Pons (tissue), 1 donor: Measurements from ENCODE around the gene TTLL8.

Experiments used
- DNase-seq: peaks from one replicate; pipeline ENCODE4 v3.0.0-alpha.2; 2016; ENCODE audit warnings: low spot score

The TTLL8 gene

GRCh38 chr22:50061824-50062355, 3.8 kb upstream of the TTLL8 start:
- DNase-seq: no peak

GRCh38 chr22:50061141-50061823, 3.2 kb upstream of the TTLL8 start:
- no peak for DNase-seq

- no peak for DNase-seq
Observed at GRCh38 chr22:50060441-50061140, 2.5 kb upstream of the TTLL8 start.

- DNase-seq: no peak
Observed at GRCh38 chr22:50059881-50060262, 1.8 kb upstream of the TTLL8 start.

GRCh38 chr22:50058906-50059880, 1.1 kb upstream of the TTLL8 start:
- no peak for DNase-seq

- no peak for DNase-seq
Observed at GRCh38 chr22:50057278-50058060, 629 bp downstream of the TTLL8 start.

- no peak for DNase-seq
Observed at GRCh38 chr22:50056214-50056972, 1.7 kb downstream of the TTLL8 start.

- no peak for DNase-seq
Observed at GRCh38 chr22:50053861-50054260, 4.2 kb downstream of the TTLL8 start.

- no peak for DNase-seq
Observed at GRCh38 chr22:50051930-50052329, 6.2 kb downstream of the TTLL8 start.

GRCh38 chr22:50049299-50050195, 8.6 kb downstream of the TTLL8 start:
- no peak for DNase-seq

GRCh38 chr22:50048836-50049235, 9.3 kb downstream of the TTLL8 start:
- DNase-seq: no peak

GRCh38 chr22:50048061-50048765, 9.9 kb downstream of the TTLL8 start:
- no peak for DNase-seq

GRCh38 chr22:50047346-50047745, 10.8 kb downstream of the TTLL8 start:
- DNase-seq: no peak

GRCh38 chr22:50046481-50047245, 11.4 kb downstream of the TTLL8 start:
- no peak for DNase-seq

- no peak for DNase-seq
Observed at GRCh38 chr22:50046019-50046415, 12.1 kb downstream of the TTLL8 start.

GRCh38 chr22:50045211-50046018, 12.7 kb downstream of the TTLL8 start:
- no peak for DNase-seq

GRCh38 chr22:50044485-50045118, 13.5 kb downstream of the TTLL8 start:
- DNase-seq: no peak
